Measurements from ENCODE around the gene CCDC43.
A peak's percentile ranks its signal among the peaks of the same experiment; 100 is the strongest.
"Not testable (repeated sequence)": the region's sequence is repeated elsewhere in the genome, so short reads cannot be mapped to it uniquely, and the experiment has no call there.

Gene CCDC43

GRCh38 chr17:44645341-44645740 lies 44.2 kb downstream of the CCDC43 start:
- no peak for DNase-seq (ENCODE audit: extremely low spot score)
- no peak for TF ChIP-seq CTCF (IDR thresholded peaks at IDR 0.05; ENCODE audit: control extremely low read depth, extremely low read depth, low read depth, missing control alignments)
- CTCF ChIA-PET, result interaction anchor here (1.0 to 1.5 kb wide), 2 partner anchors 21 to 122 kb away, joined by 3 read pairs; no protein-coding TSS in a partner anchor
- POLR2A ChIA-PET, result no interaction called here

- CTCF ChIA-PET, result interaction anchor here (1.8 kb wide), 1 partner anchor 109 kb away, joined by 5 read pairs; no protein-coding TSS in a partner anchor
- POLR2A ChIA-PET, result interaction anchor here (0.6 kb wide), 1 partner anchor 71 kb away, joined by 3 read pairs; no protein-coding TSS in a partner anchor
- no peak for TF ChIP-seq CTCF (IDR thresholded peaks at IDR 0.05; ENCODE audit: control extremely low read depth, extremely low read depth, low read depth, missing control alignments)
- DNase-seq (ENCODE audit: extremely low spot score), result no peak
Measured at GRCh38 chr17:44642834-44643233, 46.7 kb downstream of the CCDC43 start.

- no peak for TF ChIP-seq CTCF (IDR thresholded peaks at IDR 0.05; ENCODE audit: control extremely low read depth, extremely low read depth, low read depth, missing control alignments)
- POLR2A ChIA-PET, result no interaction called here
- CTCF ChIA-PET, result interaction anchor here (1.1 to 1.6 kb wide), 3 partner anchors 102 to 114 kb away, joined by 5 to 14 read pairs (median 10); no protein-coding TSS in a partner anchor
- no peak for DNase-seq (ENCODE audit: extremely low spot score)
Measured at GRCh38 chr17:44637066-44637465, 52.5 kb downstream of the CCDC43 start.

GRCh38 chr17:44636562-44636961 lies 53.0 kb downstream of the CCDC43 start:
- ChIA-PET POLR2A (no interaction called here), CTCF (interaction anchor here (1.5 to 2.4 kb wide), 2 partner anchors 101 to 104 kb away, joined by 6 to 10 read pairs; no protein-coding TSS in a partner anchor)
- no peak for DNase-seq (ENCODE audit: extremely low spot score)
- peak; percentile 14 for TF ChIP-seq CTCF (IDR thresholded peaks at IDR 0.05; ENCODE audit: control extremely low read depth, extremely low read depth, low read depth, missing control alignments)

GRCh38 chr17:44634401-44634800 lies 55.2 kb downstream of the CCDC43 start:
- CTCF ChIA-PET, result interaction anchor here (1.3 to 2.4 kb wide), 3 partner anchors 97 to 101 kb away, joined by 3 to 8 read pairs (median 6); no protein-coding TSS in a partner anchor
- POLR2A ChIA-PET, result not testable (repeated sequence)

GRCh38 chr17:44633998-44634397 lies 55.6 kb downstream of the CCDC43 start:
- TF ChIP-seq CTCF (IDR thresholded peaks at IDR 0.05; ENCODE audit: control extremely low read depth, extremely low read depth, low read depth, missing control alignments), result no peak
- POLR2A ChIA-PET, result no interaction called here
- no peak for DNase-seq (ENCODE audit: extremely low spot score)
- CTCF ChIA-PET, result interaction anchor here (2.4 kb wide), 1 partner anchor 98 kb away, joined by 6 read pairs; no protein-coding TSS in a partner anchor

More at GRCh38 chr17:44634401-44634800, 55.2 kb downstream of the CCDC43 start:
- not testable (repeated sequence) for DNase-seq (ENCODE audit: extremely low spot score)

- POLR2A ChIA-PET, result interaction anchor here (0.5 kb wide), 1 partner anchor 517 kb away, joined by 10 read pairs; the partner anchor contains the start of gene HEXIM1
- CTCF ChIA-PET, result interaction anchor here (0.7 to 1.9 kb wide), 2 partner anchors 97 to 107 kb away, joined by 3 to 5 read pairs; no protein-coding TSS in a partner anchor
- no peak for DNase-seq (ENCODE audit: extremely low spot score)
- no peak for TF ChIP-seq CTCF (IDR thresholded peaks at IDR 0.05; ENCODE audit: control extremely low read depth, extremely low read depth, low read depth, missing control alignments)
Measured at GRCh38 chr17:44630703-44631102, 58.9 kb downstream of the CCDC43 start.

Measured in GM10248 (cell line).